ENCODE data around the gene LDLRAD4.
"Not testable (repeated sequence)": the region's sequence is repeated elsewhere in the genome, so short reads cannot be mapped to it uniquely, and the experiment has no call there.

The LDLRAD4 gene

DNA sequence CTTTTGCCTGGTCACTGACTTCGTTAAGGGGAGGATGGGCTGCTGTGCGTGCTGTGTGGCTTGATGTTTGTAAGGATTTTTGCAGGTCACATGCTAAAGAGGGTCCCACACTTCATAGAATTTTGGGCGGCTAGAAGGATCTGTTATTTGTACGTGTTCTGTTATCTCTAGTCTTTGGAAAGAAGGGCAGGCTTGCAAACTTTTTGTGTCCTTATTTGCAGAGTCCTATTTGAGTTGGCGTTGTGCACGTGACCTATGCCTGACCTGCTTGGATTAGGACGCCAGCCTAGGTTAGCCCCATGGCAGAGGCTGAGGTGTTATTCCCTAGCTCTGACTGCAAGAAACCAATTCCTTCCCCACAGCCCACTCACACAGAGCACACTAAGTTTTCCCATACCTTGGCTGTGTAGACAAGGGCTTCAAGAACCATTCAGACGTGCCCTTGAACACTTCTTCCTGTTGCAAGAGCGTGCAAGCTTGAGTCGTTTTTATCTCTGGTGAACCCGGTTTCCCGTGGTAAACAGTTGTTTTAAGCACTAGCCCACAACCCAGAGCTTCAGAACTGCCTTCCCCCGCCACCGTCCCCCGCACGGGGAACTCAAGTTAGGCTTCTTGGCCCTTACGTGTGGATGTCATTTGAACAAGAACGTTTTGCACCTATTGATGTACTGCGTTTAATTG is 94.6 kb downstream of the LDLRAD4 start:
- no peak for DNase-seq

DNA sequence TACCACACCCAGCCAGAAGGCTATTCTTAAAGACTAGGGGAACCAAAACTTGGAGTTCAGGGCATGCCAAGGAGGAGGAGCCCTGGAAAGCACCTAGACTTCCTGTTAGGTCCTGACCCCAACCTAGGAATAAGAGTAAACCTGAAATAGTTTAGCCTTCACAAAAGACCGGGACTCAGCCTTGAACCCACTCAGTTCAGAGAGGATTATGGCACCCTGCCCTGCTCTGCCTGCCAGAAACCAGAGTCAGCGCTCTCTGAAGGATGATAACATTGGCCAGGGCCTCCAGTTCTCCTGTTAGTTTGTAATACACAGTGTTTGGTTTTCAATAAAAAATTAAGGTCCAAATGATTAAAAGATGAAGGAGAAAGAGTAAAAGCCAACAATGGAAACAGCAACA is 96.4 kb downstream of the LDLRAD4 start:
- no peak for DNase-seq

DNA sequence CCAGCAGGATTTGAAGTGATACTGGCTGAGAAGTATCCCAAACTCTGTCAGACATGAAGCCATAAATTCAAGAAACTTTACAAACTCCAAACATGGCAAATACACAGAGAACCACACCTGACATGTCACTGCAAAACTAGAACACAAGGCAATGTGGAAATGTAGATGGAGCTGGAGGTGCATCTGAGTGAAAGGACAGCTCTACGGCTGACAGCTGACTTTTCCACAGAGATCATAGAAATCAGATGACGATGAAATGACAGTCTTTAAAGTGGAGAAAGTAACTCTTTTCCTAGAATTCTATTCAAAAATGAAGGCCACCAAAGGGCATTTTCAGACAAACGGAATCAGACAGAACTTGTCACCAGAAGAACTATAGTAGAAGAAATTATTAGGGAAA is 97.5 kb downstream of the LDLRAD4 start:
- DNase-seq, result no peak

DNA sequence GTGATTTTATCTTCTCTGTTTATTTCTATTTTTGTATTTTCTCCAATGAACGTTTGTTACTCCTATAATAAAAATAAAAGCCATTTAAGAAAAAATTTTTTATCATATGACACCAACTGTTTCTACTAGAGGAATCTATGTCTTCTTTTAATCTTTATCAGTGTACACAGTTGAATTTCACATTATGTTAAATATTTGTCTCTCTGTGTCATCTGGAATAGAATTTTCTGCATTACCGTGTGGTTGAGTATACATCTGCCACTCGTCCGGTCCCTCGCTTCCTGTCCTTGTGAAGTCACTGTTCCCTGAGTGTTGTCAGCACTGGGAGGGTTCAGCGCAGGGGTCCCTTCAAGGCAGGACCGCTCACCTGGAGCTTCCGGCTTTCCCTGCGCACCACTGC is 99.2 kb downstream of the LDLRAD4 start:
- no peak for DNase-seq

DNA sequence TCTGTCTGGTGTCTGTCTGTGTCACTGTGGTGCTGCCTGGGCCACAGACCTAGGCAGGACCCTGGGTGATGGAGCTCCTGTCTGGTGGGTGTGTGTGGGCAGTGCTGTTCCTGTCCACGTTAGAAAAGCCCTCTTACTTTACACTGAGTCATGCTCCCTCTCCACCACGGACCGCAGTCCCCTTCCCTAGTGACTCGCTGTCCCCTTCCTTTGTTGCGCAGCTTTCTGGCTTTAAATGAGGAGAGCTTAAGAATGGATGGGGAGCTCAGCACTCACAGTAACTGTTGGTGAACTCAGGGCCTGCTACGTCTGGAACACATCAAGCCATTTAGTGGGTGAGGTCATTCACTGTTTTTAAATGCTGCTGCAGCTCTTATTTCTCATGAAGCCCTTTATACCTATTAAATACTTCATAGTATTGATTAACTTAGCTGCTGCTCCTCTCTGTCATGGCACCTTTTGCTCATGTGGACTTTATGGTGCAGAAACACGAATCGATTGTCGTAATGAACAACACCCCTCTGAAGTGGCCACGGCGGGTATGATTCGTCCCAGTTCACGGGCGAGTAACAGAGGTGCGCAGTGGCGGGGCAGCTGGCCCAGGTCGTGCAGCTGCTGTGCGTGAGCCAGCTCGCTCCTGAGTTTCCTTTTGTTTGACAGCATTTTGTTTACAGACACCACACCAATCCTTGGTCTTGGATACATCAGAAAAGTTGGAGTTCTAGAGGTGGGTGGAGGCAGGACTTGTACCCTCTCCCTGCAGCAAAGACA is 100.4 kb downstream of the LDLRAD4 start:
- DNase-seq, result no peak

DNA sequence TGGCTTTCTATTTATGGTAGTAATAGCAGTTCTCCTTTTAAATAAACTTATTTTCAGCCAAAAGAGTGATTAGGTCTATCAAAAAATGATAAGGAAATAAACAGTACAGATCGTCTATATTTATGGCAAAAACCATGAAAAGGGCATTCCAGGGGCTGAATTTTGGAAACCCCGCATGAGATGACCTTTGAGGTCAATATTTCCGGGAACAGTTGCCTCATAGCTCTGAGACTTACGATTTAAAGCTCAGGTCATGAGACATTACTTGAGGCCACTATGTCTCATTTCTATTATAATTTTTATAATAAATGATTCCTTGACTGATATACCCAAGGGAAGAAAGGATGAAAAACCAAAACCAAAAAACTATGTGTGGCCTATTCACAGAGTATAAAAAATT is 101.1 kb downstream of the LDLRAD4 start:
- DNase-seq, result no peak

DNA sequence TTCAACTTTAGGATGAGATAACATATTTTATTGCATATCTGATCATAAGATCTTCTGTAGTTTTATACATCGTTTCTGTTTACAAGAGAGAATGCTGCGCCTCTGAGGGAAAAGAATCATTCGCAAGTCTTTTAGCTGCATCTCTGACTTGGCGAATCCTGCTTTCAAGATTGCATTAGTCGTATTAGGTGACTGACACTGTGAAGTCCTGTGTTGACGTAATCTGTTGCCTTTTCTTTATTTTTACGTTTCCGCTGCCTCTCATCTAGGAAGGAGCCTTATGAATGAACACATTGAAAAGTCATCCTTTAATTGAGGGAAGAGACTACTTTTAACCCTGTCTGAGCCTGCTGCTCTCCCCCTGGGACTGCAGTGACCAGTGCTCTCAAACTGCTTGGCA is 101.5 kb downstream of the LDLRAD4 start:
- DNase-seq, result no peak

DNA sequence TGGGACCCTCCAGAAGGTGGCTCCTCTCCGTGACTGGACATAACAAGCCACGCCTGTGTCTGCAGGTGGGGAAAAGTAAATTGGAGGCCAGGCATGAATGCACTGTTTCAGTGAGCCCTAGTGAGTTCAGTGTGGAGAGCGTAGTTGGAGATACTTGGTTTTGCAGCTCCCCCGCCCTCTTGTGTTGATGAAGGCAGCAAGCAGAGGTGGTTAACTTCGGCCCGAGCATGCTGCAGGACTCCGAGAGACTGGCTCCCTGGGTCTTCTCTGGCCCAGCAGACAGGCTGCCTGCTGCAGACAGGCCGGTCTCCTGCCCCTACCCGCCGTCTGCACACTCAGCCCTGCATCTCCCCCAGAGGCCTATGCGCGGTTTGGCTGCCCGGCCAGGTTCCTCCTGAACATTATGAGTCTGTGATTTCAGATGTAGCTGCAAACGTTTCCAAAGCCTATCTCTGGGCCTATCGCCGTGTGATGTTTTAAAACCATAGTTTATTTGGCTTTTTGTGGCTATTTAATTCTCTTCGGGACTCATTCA is 102.4 kb downstream of the LDLRAD4 start:
- no peak for DNase-seq

DNA sequence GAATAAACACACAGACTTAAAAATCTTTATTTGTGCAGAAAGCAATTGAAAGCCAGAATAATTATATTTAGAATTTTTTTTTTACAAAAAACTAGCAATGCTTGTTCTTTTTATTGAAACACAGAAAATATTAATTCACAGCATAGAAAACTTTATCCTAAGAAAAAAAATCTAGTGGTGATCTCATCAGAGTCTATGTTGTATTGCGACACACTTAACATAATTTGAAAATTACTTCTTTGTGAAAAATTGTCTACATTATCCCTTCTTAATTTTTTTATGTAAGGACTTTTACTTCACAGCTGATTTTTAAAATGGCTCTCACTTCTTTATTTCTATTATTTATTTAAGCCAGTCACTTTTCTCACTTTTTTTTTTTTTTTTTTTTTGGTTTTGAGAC is 103.4 kb downstream of the LDLRAD4 start:
- no peak for DNase-seq

DNA sequence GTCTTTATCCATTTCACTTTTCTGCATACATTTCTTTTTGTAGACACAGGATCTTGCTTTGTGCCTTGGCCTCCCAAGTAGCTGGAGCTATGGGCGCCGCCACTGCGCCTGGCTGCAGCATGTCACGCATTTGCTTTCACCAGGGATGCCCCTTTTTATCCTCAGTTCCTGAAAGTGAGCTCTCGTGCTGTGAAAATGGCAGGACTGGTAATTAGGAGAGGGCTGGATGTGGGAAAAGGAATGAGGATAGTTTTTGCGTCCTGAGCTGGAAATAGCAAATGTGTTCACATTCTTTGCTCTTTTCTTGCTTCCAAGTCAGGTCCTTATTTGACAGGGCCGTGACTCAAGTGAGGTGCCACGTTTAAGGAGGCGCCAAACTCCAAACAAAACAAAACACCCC is 104.6 kb downstream of the LDLRAD4 start:
- DNase-seq, result no peak

DNA sequence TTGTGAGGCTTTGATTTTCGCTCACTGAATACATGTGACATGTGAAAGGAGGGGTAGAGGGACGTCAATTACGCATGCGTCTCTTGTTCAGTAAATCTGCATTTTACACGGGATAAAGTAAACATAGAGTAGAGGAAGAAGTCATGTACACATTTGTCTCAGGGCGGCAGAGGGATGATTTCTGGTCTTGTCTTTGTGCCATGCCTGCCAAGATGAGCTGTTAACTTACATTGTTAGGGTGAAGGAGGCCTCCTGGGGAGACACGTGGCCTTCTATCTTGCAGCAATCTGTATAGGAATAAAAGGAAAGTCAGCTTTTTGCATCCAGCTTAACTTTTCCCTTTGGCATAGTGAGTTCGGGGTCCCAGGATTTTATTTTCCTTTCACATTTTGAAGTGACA is 106.3 kb downstream of the LDLRAD4 start:
- DNase-seq, result no peak

DNA sequence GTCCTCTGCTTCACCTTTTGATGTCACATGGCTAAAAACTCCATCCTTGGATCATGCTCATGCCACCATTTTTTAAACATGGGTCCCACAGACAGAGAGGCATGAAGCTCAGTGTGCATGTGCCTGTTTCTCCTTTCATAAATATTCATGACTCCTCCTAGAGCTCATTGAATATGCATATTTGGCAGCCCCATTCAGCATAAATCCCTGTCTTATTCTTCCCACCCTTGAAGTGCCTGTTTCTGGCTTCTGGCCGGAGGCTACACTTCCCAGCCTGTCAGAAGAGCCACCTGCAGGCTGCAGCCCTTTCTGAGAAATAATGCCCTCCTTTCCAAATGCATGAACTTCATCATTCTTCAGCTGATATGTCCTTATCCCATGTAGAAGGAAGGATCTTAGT is 109.7 kb downstream of the LDLRAD4 start:
- DNase-seq, result no peak

DNA sequence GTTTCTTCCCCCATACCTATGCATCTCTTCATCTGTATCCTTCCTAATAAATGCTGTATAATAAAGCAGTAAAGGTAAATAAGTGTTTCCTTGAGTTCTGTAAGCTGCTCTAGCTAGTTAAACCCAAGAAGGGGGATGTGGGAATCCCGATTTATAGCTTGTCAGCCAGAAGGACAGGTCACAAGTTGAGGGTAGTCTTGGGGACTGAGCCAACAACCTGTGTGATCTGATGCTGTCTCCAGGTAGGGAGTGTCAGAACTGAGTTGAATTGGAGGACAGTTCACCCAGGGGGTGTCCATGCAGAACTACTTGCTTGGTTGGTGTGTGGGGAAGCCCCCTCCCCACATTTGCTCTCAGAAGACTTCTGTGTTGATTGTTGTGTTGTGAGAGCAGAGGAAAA is 112.4 kb downstream of the LDLRAD4 start:
- no peak for DNase-seq

DNA sequence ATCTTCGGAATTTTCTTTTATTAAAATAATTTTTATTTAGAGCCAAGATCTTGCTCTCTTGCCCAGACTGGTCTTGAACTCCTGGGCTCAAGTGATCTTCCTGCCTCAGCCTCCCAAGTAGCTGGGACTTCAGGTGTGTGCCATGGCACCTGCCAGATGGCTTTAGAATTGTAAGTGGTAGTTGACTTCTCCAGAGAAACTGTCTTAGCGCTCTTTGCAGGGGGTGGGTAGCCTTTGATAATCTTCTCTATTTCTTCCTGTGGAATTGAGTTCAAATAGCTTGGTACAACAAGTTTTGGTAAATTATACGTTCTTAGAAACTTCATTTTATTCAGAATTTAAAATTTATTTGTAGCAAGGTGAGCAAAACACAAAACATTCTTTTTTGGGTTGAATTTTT is 113.3 kb downstream of the LDLRAD4 start:
- no peak for DNase-seq

DNA sequence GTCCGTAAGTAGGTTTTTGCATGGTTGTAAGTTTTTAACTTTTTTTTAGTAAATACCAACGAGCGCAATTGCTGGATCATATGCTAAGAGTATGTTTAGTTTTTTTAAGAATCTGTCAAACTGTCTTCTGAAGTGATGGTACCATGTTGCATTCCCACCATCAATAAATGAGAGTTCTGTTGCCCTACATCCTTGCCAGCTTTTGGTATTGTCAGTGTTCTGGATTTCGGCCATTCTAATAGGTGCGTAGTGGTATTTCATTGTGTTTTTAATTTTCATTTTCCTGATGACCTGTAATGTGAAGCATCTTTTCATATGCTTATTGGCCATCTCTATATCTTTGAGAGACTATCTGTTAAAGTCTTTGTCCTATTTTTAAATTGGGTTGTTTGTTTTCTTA is 114.3 kb downstream of the LDLRAD4 start:
- no peak for DNase-seq

DNA sequence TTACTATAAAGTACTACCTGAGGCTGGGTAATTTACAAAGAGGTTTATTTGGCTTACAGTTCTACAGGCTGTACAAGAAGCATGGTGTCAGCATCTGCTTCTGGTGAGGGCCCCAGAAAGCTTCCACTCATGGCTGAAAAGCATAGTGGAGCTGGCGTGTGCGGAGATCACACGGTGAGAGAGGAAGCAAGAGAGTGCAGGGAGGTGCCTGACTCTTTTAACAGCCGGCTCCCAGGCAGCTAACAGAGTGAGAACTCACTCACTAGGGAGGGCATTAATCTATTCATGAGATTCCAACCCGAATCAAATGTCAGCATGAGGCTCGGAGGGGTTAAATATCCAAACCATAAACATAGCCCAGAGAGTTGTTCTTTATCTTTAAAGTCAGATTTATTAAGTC is 117.3 kb downstream of the LDLRAD4 start:
- DNase-seq, result no peak

DNA sequence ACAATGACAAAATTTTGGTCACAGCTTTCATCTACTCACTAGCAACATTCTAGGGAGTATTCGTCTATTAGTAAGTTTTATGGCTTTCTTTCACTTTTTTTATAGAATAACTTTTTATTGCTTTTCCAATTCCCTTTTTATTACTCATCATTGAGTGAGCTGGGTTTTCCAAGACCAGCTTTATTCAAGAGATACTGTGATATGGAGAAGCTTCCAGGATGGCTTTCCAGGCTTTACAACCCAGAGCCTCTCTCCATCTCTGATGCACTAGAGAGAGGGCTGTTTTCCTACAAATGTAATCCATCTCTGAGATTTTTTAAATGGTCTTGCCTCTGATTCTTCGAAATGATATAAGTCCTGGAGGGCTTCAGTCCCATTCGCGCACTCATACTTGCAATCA is 118.3 kb downstream of the LDLRAD4 start:
- no peak for DNase-seq

DNA sequence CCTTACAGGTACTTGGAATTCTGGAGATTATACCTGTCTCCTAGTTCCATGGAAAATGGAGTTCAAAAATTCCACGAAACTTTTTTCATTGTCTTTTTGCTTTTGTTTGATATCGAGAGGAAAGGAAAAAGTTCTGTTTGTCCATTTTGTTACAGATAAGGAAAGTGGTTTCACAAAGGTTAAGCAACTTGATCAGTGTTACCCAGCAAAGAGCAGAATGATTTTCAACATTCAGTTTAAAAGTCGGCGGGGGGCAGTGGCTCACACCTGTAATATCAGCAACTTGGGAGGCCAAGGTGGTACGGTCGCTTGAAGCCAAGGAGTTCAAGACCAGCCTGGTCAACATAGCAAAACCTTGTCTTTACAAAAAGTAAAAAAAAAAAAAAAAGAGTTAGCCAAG is 118.8 kb downstream of the LDLRAD4 start:
- DNase-seq, result no peak

DNA sequence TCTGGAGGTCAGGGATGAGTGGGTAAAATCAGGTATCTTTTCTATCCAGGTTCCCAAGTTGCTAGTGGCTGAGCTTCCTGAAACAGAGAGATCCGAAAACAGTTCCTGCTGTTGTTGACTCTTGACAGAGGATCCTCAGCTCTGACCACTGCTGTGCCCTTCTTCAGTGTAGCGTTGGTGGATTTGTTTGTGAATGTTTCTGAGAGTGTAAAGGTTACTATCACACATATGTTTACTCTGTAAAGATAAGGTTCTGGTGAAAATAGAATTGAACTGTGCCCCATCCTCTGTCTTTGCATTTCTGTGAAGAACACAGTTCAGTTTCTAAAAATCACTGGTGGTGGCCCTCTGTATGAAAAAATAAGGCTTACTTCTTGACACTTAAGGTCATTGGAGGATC is 119.8 kb downstream of the LDLRAD4 start:
- DNase-seq, result no peak

DNA sequence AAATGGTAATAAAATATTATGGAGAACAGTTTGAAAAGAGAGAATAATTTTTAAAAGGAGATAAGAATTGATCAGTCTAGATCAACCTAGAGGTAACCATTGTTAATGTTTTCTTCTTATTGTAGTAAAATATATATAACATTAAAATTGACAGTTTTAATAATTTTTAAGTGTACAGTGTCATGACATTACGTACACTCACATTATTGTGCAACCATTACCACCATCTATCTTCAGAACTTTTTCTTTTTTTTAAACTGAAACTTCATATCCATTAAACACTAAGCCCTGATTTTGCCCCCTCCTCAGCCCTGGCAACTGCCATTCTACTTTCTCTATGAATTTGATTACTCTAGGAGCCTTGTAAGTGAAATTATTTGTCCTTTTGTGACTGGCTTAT is 121.1 kb downstream of the LDLRAD4 start:
- DNase-seq, result no peak

DNA sequence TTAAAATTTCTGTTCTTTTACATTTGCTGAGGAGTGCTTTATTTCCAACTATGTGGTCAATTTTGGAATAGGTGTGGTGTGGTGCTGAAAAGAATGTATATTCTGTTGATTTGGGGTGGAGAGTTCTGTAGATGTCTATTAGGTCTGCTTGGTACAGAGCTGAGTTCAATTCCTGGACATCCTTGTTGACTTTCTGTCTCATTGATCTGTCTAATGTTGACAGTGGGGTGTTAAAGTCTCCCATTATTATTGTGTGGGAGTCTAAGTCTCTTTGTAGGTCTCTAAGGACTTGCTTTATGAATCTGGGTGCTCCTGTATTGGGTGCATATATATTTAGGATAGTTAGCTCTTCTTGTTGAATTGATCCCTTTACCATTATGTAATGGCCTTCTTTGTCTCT is 127.9 kb downstream of the LDLRAD4 start:
- DNase-seq, result not testable (repeated sequence)

DNA sequence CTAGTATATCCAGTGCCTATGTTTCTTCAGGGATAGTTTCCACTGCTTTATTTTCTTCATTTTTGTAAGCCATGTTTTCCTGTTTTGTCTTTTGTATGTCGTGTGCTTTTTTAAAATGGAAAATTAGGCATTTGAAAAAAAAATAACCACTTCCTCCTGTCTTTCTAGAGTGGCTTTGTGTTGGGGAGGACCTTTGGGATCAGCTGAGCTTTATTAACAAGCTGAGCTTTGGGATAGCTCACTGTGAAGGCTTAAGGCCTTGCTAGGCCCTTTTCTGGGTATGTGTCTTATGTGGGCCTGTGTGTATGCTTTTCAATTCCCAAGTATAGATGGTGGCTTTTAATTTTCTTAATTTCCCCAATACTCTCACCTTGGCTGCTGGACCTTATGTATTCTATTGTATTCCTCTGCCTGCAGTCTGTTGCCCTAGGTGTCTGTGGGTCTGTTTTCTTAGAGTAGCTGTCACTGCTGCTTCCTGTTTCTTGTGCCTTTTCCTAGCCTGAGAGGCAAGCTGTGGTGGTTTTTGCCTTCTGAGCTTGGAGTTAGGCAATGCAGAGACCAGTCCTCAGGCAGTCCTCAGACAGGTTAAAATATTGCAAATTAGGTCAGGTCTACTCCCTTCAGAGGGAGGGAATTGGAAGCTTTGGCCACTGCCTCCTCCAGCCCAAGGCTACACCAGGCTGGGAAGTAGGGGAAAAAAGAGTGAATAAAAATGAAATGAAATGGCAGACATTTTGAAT is 134.7 kb downstream of the LDLRAD4 start:
- no peak for DNase-seq

DNA sequence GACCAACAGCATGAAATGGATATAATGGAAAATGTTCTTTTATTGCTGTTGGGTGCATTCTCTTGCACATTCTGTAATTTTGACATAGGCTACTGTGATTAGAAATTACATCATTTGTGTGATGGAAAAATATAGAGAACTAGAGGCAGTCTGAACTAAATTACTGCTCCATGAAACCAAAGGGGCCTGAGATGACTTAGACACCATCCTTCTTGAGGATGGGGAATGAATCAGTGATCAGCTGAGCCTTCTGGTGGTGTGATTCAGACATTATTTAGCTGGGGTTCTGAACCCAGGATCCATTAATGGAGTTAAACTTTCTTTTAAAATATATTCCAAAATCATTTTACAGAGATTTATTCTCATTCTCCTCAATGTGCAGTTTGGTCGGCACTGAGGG is 135.8 kb downstream of the LDLRAD4 start:
- DNase-seq, result no peak

DNA sequence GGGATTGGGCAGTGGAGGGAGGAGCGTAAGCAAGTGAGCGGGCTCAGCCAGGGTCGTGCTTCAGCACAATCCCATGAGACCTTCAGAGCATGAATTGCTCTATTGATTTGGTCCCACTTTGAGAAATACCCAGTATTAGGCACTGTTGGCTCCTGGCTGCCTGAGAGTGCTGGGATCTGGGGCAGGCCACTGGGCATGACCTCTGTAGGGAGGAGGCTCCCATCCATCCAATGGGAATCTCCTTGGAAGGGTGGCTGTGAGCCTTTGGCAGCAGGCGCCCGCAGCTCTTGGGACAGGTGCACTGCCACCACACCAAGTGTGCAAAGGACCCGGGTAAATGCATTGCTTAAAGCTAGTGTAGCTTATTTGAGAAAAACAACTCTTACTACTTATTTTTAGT is 137.5 kb downstream of the LDLRAD4 start:
- DNase-seq, result no peak
